B cell (primary cell): ENCODE data around the gene CDK4.

Source experiments
- CTCF ChIP-seq: fragments of 200-600 bp; IDR thresholded peaks from one replicate; pipeline ENCODE4 v1.8.0; 2022; ENCODE audit warnings: antibody characterized with exemption, mild to moderate bottlenecking
- EZH2 ChIP-seq: IDR thresholded peaks from 2 replicates; pipeline ENCODE4 v1.6.1; 2012; ENCODE audit warnings: borderline replicate concordance, low read depth, mild to moderate bottlenecking, moderate library complexity, low read length; ENCODE audit not compliant: insufficient read depth, poor library complexity, severe bottlenecking

GRCh38 chr12:57782243-57782607 is 30.1 kb upstream of the CDK4 start:
- no peak for TF ChIP-seq CTCF
- TF ChIP-seq EZH2, result no peak
